Stimulated activated CD8-positive, alpha-beta memory T cell treated with anti-CD3 and anti-CD28 coated beads, Interleukin-15, amount 100 ng/mL, for 4 hours (primary cell): ENCODE results near the gene NDUFA6.
"Not testable (repeated sequence)": the region's sequence is repeated elsewhere in the genome, so short reads cannot be mapped to it uniquely, and the experiment has no call there.

Experiments
- DNase-seq, 2 donors: peaks; one replicate each; pipeline ENCODE4 v3.0.0-alpha.2; 2020; ENCODE audit warnings: low read depth in 2 of 2

Gene NDUFA6

DNA sequence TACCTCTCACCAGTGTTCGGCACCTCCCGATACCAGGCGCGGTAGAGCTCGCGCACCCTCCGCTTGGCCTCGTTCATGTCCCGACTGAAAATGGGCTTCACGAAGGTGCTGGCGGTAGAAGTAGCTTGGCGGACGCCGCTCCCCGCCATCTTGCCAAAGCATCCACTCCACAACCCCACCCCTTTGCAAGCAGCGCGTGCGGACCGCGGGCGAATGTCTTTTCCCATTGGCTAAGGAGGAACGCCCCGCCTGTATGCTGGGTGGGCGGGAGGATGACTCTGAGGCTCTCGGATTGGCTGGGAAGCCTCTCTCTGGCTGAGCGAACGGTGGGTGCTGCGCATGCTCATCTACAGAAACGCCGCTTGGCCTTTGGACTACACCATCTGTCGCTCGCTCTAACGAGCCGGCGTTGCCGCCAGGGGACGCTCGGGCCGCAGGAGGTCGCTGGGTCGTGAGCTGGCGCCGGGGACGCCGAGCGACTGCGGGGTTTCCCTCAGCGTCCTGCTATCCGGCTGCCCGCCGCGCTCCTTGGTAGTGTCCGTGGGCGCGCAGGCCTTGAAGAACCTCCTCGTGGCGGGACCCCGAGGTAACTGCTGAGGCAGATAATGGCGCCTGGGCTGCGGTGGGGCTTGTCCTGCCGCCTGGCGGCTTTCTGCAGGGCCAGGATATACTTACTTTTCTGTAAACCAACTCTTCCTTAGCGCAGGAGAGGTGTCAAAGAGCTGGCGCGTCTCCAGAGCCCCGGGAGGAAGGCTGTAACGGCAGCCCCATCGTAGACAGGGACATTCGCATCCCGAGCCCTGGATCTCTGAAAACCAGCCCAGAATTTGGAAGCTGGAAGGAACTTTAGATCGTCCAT, at the start of gene NDUFA6:
Gene NDUFA6, minus strand, starts transcription at position 177 of the 859 bp plus-strand sequence. Its CDS starts 28 bp downstream, at position 149.
- DNase-seq, result peak; percentile 97 to 99

DNA sequence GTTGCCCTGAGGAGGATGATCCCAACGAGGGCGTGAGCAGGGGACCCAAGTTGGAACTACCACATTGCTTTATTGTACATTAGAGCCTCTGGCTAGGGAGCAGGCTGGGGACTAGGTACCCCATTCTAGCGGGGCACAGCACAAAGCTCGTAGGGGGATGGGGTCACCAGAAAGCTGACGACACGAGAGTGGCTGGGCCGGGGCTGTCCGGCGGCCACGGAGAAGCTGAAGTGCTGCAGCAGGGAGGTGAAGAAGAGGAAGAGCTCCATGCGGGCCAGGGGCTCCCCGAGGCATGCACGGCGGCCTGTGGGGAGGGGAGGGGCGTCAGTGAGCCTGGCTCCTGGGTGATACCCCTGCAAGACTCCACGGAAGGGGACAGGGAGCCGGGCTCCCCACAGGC, 49.6 kb upstream of the NDUFA6 start:
- DNase-seq, result not testable (repeated sequence)

DNA sequence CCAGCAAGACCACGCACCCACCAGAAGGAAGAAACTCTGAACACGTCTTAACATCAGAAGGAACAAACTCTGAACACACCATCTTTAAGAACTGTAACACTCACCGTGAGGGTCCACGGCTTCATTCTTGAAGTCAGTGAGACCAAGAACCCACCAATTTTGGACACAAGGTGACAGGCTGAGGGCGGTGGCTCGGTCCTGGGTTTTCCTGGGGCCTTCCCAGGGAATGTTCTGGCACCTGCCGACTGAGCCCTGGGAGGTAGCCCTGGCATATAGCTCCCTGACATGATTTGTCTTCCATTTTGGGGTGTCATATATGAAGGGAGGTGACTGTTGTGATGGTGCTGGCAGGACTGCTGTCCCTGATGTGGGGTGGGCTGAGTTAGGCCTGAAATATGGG, 48.9 kb upstream of the NDUFA6 start:
- not testable (repeated sequence) for DNase-seq

DNA sequence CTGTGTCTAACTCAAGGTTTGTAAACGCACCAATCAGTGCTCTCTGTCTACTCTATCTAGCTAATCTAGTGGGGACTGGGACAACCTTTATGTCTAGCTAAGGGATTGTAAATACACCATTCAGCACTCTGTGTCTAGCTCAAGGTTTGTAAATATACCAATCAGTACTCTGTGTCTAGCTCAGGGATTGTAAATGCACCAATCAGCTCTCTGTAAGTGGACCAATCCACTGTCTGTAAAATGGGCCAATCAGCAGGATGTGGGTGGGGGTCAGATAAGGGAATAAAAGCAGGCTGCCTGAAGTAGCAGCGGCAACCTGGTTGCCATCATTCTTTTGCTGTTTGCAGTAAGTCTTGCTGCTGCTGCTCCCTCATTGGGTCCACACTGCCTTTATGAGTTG, 48.4 kb upstream of the NDUFA6 start:
- DNase-seq, result no peak

DNA sequence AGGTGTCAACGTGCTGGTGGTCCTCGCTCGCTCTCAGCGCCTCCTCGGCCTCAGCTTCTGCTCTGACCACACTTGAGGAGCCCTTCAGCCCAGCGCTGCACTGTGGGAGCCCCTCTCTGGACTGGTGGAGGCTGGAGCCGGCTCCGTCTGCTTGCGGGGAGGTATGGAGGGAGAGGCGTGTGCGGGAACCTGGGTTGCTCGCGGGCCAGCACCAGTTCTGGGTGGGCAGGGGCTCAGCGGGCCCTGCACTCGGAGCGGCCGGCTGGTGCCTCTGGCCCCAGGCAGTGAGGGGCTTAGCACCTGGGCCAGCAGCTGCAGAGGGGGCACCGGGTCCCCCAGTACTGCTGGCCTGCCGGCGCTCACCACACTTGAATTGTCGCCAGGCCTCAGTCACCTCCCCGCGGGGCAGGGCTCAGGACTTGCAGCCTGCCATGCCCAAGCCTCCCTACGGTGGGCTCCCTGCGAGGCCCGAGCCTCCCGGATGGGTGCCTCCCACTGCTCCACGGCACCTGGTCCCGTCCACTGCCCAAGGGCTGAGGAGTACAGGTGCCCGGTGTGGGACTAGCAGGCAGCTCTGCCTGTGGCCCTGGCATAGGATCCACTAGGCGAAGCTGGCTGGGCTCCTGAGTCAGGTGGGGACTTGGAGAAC, 47.7 kb upstream of the NDUFA6 start:
- DNase-seq, result no peak

DNA sequence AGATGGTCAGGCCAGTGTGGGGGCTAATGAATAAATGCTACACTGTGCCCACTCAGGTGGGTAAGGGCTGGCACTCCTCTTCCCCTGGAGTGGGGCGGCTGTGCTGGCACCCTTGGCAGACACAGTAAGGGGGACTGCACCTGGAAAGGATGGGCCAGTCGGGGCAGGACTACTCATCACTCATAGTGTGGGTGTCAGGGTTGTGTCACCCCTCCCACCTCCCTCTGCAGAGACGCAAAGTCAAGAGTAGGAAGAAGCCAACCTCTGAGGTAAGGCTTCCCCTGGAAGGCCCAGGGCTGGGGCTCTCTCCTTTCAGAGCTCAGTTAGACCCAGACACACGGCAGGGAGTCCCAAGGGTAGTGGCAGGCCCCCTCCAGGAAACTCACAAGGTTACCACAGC, 45.1 kb upstream of the NDUFA6 start:
- not testable (repeated sequence) for DNase-seq

DNA sequence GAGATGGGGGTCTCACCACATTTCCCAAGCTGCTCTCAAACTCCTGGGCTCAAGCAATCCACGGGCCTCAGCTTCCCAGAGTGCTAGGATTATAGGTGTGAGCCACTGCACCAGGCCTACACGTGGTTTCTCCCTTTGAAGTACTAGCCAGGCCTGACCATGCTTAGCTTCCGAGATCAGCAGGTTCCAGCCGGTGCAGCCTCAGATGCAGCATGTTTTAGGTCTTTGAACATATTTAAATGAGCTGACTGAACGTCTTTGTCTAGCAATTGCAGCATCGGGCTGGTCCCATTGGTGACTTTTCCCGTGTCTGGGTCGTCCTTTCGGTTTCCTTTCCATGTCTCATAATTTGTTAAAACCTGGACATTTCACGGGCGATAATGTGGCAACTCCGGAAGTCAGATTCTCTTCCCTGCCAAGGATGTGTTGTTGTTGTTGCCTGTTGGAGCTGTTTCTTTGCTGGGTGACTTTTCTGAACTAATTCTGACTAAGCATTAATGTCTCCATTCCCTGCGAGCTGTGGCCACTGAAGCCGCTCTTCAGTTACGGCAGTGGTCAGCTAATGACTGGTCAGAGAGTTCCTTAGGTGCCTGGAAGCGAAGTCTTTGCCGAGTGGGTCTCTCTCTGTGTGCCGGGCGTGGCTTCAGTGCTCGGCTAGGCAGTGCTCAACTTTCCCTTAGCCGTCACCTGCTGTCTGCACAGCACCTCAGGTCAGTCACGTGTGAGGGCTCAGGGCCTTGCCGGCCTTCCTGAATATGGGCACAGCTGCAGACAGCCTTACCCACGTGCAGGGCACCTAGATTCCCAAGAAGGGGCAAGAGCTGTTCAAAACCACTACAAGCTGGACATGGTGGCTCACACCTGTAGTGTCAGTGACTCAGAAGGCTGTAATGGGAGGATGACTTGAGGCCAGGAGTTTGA, 43.8 kb upstream of the NDUFA6 start:
- no peak for DNase-seq

DNA sequence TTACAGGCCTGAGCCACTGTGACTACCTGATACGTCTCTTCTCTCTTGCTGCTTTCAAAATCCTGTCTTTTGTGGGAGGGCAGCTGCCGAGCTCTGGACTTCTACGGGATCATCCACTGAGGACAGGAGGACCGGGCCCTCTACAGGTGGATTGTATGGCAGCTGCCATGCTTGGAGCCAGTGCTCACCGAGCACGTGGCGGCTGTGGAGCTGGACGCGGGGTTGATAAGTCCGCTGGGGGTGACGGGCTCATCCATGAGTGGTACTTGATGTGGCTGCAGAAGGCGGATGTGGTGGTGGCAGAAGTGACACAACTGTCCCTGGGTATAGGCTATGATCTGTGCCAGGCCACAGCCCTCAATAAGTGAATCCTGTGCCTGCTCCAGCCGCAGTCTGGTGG, 41.9 kb upstream of the NDUFA6 start:
- no peak for DNase-seq

DNA sequence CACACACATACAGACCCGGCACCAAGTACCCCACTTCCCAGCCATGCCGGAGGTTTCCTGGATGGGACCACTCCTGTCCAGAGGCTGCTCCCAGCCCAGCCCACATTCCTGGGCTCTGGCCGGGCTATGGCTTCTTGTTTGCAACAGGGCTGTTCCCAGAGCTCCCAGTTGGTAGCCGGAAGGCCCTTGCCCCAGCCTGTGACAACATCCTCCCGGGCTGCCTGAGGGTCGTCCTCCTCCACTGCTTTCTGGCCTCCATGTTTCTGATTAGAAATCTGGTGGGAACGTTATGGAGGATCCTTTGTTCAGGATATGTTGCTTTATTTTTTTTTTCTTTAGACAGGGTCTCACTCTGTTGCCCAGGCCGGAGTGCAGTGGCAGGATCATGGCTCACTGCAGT, 41.0 kb upstream of the NDUFA6 start:
- DNase-seq, result no peak

DNA sequence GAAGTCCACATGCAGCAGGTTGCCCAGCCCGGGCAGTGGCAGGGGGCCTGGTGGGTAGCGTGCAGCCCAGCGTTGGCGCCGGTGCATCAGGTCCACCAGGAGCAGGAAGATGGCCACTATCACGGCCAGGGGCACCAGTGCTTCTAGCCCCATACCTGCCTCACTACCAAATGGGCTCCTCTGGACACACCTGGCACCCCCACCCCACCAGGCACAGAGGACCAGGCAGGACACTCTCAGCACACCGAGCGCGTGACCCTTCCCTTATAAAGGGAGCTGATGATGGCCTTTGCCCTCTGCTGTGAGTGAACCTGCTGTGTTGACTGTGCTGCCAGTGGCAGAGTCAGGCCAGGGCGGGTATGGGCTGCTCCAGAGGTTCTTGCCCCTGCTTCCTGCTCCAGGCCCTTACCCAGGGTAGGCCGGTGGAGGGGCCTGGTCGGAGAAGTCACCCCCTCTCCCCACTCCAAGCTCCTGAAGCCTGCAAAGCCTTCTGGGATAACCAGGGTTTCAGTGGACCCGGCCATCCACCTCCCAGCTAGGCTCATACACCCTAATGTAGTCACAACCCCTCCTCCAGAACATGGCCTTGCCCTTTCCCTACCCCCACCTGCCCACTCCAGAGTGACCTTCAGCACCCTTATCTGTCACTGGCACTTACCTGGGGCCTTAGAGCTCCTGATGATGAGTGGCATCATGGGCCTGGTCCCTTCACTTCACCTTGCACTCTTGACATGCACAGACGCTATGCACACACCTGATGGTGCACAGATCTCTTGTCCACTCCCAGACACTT, 40.3 kb upstream of the NDUFA6 start, which contains the start of gene CYP2D6:
Gene CYP2D6, minus strand, starts transcription at position 172 of the 793 bp plus-strand sequence. Its CDS starts 19 bp downstream, at position 153.
- DNase-seq, result not testable (repeated sequence)

DNA sequence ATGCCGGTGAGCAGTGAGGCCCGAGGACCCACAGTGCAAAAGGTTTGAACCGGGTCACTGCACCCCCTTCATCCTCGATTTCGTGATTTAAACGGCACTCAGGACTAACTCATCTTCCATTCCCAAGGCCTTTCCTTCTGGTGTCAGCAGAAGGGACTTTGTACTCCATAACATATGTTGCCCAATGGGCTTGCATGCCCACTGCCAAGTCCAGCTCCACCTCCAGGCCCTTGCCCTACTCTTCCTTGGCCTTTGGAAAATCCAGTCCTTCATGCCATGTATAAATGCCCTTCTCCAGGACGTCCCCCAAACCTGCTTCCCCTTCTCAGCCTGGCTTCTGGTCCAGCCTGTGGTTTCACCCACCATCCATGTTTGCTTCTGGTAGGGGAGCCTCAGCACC, 39.6 kb upstream of the NDUFA6 start:
- not testable (repeated sequence) for DNase-seq

DNA sequence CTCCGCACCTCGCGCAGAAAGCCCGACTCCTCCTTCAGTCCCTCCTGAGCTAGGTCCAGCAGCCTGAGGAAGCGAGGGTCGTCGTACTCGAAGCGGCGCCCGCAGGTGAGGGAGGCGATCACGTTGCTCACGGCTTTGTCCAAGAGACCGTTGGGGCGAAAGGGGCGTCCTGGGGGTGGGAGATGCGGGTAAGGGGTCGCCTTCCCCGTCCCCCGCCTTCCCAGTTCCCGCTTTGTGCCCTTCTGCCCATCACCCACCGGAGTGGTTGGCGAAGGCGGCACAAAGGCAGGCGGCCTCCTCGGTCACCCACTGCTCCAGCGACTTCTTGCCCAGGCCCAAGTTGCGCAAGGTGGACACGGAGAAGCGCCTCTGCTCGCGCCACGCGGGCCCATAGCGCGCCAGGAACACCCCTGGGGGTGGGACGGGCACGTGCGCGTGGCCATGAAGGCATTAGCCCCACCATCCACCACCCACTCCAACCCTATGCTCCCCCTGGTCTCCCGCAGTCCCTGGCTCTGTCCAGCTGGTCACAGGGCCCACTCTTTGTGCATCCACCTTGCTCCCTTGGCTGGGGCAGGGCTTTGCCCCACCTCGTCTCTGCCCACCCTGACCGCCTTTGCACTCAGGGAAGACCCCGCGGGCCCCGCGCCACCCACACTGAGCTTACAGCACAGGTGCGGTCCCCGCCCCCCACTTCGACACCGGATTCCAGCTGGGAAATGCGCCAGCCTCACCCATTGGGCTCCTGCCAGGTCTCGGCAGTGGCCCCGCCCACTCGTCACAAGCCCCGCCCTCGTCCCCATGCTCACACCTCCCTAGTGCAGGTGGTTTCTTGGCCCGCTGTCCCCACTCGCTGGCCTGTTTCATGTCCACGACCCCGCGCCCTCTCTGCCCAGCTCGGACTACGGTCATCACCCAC, 38.5 kb upstream of the NDUFA6 start:
- DNase-seq, result not testable (repeated sequence)

DNA sequence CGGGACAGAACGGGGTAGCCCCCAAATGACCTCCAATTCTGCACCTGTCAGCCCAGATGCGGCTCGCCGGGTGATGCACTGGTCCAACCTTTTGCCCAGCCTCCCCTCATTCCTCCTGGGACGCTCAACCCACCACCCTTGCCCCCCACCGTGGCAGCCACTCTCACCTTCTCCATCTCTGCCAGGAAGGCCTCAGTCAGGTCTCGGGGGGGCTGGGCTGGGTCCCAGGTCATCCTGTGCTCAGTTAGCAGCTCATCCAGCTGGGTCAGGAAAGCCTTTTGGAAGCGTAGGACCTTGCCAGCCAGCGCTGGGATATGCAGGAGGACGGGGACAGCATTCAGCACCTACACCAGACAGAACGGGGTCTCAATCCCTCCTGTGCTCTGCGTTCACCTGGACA, 37.4 kb upstream of the NDUFA6 start:
- DNase-seq, result not testable (repeated sequence)

DNA sequence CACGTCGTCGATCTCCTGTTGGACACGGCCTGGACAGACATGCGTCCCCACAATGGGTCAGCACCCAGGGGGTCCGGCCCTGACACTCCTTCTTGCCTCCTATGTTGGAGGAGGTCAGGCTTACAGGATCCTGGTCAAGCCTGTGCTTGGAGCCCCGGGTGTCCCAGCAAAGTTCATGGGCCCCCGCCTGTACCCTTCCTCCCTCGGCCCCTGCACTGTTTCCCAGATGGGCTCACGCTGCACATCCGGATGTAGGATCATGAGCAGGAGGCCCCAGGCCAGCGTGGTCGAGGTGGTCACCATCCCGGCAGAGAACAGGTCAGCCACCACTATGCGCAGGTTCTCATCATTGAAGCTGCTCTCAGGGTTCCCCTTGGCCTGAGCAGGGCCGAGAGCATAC, 37.0 kb upstream of the NDUFA6 start:
- no peak for DNase-seq

DNA sequence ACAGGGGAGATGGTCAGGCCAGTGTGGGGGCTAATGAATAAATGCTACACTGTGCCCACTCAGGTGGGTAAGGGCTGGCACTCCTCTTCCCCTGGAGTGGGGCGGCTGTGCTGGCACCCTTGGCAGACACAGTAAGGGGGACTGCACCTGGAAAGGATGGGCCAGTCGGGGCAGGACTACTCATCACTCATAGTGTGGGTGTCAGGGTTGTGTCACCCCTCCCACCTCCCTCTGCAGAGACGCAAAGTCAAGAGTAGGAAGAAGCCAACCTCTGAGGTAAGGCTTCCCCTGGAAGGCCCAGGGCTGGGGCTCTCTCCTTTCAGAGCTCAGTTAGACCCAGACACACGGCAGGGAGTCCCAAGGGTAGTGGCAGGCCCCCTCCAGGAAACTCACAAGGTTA, 33.0 kb upstream of the NDUFA6 start:
- DNase-seq, result not testable (repeated sequence)

DNA sequence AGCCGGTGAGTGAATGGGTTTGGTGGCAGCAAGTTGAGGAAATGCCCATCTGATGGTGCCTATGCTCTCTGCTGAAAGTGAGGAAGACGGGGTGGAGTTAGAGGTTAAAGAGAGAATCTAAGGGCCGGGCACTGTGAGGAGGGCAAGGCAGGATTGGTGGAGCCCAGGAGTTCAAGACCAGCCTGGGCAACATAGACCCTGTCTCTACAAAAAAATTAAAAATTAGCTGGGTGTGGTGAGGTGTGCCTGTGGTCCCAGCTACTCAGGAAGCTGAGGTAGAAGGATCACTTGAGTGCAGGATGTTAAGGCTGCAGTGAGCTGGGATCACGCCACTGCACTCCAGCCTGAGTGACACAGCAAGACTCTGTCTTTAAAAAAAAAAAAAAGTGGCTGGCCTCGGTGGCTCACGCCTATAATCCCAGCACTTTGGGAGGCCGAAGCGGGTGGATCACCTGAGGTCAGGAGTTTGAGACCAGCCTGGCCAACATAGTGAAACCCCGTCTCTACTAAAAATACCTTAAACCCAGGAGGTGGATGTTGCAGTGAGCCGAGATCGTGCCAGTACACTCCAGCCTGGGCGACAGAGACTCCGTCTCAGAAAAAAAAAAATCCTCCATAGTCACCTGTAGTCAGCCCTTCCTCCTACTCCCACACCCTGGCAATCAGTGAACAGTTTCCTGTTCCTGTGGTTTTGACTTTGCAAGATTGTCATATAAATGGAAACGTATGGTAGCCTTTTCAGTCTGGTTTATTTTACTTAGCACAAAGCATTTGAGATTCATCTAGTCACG, 29.9 kb upstream of the NDUFA6 start:
- peak in 1 of 2 donors; percentile 32 for DNase-seq

DNA sequence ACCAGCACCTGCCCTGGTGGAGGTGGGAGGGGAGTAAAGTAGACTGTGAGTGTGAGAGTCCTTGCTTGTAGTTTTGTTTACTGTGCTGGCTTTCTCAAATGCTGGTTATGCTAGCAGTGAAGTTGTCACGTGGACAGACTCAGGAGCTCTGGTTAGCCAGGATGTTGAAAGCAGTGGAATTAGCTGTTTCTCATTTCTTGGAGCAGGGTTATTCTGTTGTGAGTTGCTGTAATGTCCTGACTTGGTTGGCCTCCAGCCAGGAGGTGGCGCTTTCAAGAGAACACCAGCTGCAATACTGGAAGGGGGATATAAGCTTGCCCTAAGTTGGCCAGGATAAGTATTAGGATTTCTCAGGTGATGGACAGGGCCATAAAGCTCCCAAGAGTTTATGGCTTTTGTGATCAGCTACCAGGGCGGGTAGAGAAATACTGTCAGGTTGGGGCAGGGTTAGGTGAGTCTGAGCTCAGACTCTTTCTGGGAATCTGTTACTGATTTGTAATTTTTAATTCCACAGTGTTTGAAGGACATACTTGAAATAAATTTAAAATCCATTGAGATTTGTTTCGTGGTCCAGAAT, 26.4 kb upstream of the NDUFA6 start:
- no peak for DNase-seq

DNA sequence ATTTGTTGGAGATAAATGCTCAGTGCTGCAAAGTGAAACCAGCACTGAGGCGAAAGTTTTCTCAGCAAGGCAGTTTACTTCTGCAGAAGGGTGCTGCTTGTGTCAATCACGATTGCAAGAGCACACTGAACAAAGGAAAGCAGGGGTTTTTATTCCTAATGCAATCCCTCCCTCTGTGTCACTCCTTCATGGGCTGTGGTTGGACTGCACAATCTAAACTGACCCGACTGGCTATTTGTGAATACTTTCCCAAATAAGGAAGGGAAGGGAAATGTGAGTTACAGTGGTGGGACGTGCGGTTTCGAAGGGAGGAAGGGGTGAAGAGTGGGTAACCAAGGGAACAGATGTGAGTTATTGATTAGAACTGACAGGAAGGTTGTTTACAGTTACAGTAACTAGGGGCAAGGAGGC, 24.9 kb upstream of the NDUFA6 start:
- DNase-seq, result not testable (repeated sequence)

DNA sequence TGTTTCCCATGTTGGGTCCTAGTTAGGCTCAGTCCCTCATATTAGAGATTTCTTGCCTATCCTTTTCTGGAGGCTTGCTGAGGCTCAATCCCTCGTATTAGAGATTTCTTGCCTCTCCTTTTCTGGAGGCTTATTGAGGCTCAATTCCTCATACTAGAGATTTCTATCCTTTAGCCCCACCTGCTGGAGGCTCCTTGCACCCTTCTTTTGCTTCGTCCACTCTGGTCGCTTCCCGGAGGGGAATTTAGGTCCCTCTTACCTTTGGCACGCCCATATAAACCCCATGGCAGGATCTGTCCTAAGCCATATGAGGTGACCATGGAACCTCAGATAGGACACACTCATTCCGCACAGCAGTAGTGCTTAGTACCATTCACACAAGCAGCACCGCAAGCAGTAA, 24.1 kb upstream of the NDUFA6 start:
- no peak for DNase-seq
